Mesendoderm (in vitro differentiated cells): Measurements from ENCODE around the gene HTR3A. TPM values are rescaled to one million over a fixed set of nuclear protein-coding genes. Genes with fewer than 3 reads are reported as not detected.
"Not testable (repeated sequence)": the region's sequence is repeated elsewhere in the genome, so short reads cannot be mapped to it uniquely, and the experiment has no call there.

Experiments used
- DNase-seq: peaks from one replicate; pipeline ENCODE4 v3.0.0; 2013
- H2AK5ac ChIP-seq: 2 replicates; pipeline ENCODE4 v1.6.1; 2013; ENCODE audit warnings: low read length, inconsistent platforms
- H2BK120ac ChIP-seq: 2 replicates; pipeline ENCODE4 v1.6.1; 2013; ENCODE audit warnings: low read depth, mild to moderate bottlenecking, low read length, moderate library complexity, mixed read lengths
- H2BK15ac ChIP-seq: replicated peaks from 2 replicates; pipeline ENCODE4 v1.6.1; 2013; ENCODE audit warnings: low read depth, mild to moderate bottlenecking, moderate library complexity
- H2BK5ac ChIP-seq: 2 replicates; pipeline ENCODE4 v1.6.1; 2013; ENCODE audit warnings: low read length, inconsistent platforms
- H3K18ac ChIP-seq: 2 replicates; pipeline ENCODE4 v1.6.1; 2013; ENCODE audit warnings: mild to moderate bottlenecking, low read length, mixed read lengths
- H3K23ac ChIP-seq: one replicate; pipeline ENCODE4 v1.6.1; 2013; ENCODE audit warnings: low read length
- H3K27ac ChIP-seq: 2 replicates; pipeline ENCODE4 v1.5.1; 2013; ENCODE audit warnings: low read depth, mild to moderate bottlenecking, inconsistent platforms, low read length, moderate library complexity
- H3K27me3 ChIP-seq: 2 replicates; pipeline ENCODE4 v1.6.1; 2013; ENCODE audit warnings: low read length, control low read depth, mild to moderate bottlenecking, inconsistent platforms; ENCODE audit not compliant: insufficient read depth, poor library complexity
- H3K36me3 ChIP-seq: 2 replicates; pipeline ENCODE4 v1.6.1; 2013; ENCODE audit warnings: low read length, inconsistent platforms; ENCODE audit not compliant: control insufficient read depth, insufficient read depth
- H3K4ac ChIP-seq: one replicate; pipeline ENCODE4 v1.6.1; 2013; ENCODE audit warnings: low read depth, mild to moderate bottlenecking, low read length, moderate library complexity
- H3K4me1 ChIP-seq: 2 replicates; pipeline ENCODE4 v1.6.1; 2013; ENCODE audit warnings: low read depth, low read length, inconsistent platforms; ENCODE audit not compliant: control insufficient read depth
- H3K4me2 ChIP-seq: 2 replicates; pipeline ENCODE4 v1.6.1; 2013; ENCODE audit warnings: low read length
- H3K4me3 ChIP-seq: 2 replicates; pipeline ENCODE4 v1.5.1; 2013; ENCODE audit warnings: mild to moderate bottlenecking, low read length
- H3K56ac ChIP-seq: one replicate; pipeline ENCODE4 v1.6.1; 2013; ENCODE audit warnings: low read length
- H3K79me1 ChIP-seq: 2 replicates; pipeline ENCODE4 v1.6.1; 2013; ENCODE audit warnings: low read length, inconsistent platforms
- H3K79me2 ChIP-seq: 2 replicates; pipeline ENCODE4 v1.6.1; 2013; ENCODE audit warnings: mild to moderate bottlenecking, low read length; ENCODE audit not compliant: control insufficient read depth, insufficient read depth
- H3K9ac ChIP-seq: 2 replicates; pipeline ENCODE4 v1.6.1; 2013; ENCODE audit warnings: low read length, inconsistent platforms
- H4K5ac ChIP-seq: one replicate; pipeline ENCODE4 v1.6.1; 2013; ENCODE audit warnings: low read length
- H4K8ac ChIP-seq: one replicate; pipeline ENCODE4 v1.6.1; 2013; ENCODE audit warnings: low read depth, mild to moderate bottlenecking, control low read depth, low read length, moderate library complexity
- WGBS: extraction: QIAGEN DNeasy Blood & Tissue Kit; methylation state at CpG from one replicate; pipeline ENCODE4 v1.1.7; 2013; ENCODE audit warnings: low lambda C conversion rate, missing lambda C conversion rate; ENCODE audit not compliant: insufficient coverage; ENCODE audit errors: extremely low coverage; 5-methylcytosine and 5-hydroxymethylcytosine counted together
- polyA plus RNA-seq, 2 experiments: library from polyadenylated mRNA; stranded (reverse); fragments of 200-250 nt; gene quantifications; one replicate each; pipeline ENCODE4 v1.2.3, GENCODE V29; 2013

Gene HTR3A
- 1.6 TPM for polyA plus RNA-seq (2013, experiment 1 of 2)
- polyA plus RNA-seq (2013, experiment 2 of 2): 1.7 TPM

DNA sequence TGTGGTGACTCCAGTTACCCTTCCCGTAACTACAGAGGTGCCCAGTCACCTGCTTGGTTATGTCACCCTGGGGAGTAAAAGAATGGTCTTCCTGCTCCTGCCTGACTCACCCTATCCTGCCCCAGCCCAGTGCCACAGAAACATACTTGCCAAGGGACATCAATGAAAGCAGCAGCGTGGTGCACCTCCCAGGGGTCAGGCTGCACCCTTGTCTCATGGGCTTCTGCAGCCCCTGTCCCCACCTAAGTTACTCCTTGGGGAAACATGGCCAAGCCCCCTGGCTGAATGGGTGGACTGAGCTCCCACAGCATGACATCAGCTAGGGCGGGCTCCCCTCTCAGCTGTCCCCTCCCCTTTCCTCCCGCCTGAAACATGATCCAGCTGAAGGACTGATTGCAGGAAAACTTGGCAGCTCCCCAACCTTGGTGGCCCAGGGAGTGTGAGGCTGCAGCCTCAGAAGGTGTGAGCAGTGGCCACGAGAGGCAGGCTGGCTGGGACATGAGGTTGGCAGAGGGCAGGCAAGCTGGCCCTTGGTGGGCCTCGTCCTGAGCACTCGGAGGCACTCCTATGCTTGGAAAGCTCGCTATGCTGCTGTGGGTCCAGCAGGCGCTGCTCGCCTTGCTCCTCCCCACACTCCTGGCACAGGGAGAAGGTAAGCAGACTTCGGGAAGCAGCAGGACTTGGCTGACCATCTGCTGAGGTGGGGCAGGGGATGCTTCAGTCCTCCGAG is at the start of gene HTR3A:
HTR3A (plus strand) TSS at position 368 of the 730 bp plus-strand sequence; CDS start at position 586, 218 bp downstream.
- H2BK15ac ChIP-seq: no peak within 1 kb of the TSS
- no peaks in the 10 kb centered on the region for H3K36me3 ChIP-seq
- H3K9ac ChIP-seq: peak within 1 kb of the TSS; percentile 35
- no peak within 1 kb of the TSS for H3K4ac ChIP-seq
- no peaks in the 10 kb centered on the region for H3K79me1 ChIP-seq
- H3K4me3 ChIP-seq: no peak within 1 kb of the TSS
- no peak within 1 kb of the TSS for H3K18ac ChIP-seq
- H2AK5ac ChIP-seq: no peak within 1 kb of the TSS
- H3K4me1 ChIP-seq: peaks cover 4% of the 10 kb centered on the region
- H3K27me3 ChIP-seq: no peaks in the 10 kb centered on the region
- H3K56ac ChIP-seq: peak within 1 kb of the TSS; percentile 45
- no peak within 1 kb of the TSS for H2BK5ac ChIP-seq
- no peak within 1 kb of the TSS for H2BK120ac ChIP-seq
- H3K23ac ChIP-seq: peak within 1 kb of the TSS; percentile 1
- WGBS: no CpG with 5 or more reads among the region's 12 CpGs
- H3K79me2 ChIP-seq: no peaks in the 10 kb centered on the region
- H4K5ac ChIP-seq: no peak within 1 kb of the TSS
- H3K27ac ChIP-seq: no peak within 1 kb of the TSS
- peak; percentile 89 for DNase-seq
- H4K8ac ChIP-seq: no peak within 1 kb of the TSS
- peak within 1 kb of the TSS; percentile 17 for H3K4me2 ChIP-seq

DNA sequence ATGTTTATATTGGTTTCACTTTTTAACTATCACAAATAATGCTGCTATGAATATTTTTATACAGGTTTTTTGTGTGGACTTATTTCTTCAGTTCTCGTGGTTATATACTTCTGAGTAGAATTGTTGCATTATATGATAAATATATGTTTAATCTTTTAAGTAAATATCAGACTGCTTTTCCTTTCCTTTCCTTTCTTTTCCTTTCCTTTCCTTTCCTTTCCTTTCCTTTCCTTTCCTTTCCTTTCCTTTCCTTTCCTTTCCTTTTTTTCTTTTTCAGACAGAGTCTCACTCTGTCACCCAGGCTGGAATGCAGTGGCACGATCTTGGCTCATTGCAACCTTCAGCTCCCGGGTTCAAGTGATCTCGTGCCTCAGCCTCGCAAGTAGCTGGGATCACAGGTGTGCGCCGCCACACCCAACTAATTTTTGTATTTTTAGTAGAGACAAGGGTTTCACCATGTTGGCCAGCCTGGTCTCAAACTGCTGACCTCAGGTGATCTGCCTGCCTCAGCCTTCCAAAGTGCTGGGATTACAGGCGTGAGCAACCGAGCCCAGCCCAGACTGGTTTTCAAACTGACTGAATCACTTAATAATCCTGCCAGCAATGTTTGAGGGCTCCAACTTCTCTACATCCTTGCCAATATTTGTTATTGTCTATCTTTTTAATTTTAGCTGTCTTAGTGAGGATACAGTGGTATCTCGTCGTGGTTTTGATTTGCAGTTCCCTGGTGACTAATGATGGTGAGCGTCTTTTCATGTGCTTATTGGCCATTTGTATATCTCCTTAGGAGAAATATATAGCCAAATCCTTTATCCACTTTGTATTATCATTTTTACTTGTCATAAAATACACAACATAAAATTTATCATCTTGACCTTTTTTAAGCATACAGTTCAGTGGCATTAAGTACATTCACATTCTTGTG is 48.4 kb upstream of the HTR3A start:
- DNase-seq: no peak
- no peak overlapping the region for H3K4me3 ChIP-seq
- no peak overlapping the region for H3K4me2 ChIP-seq
- H2BK15ac ChIP-seq: no peak overlapping the region
- no peak overlapping the region for H4K5ac ChIP-seq
- H3K79me1 ChIP-seq: no peaks in the 10 kb centered on the region
- no peak overlapping the region for H2BK5ac ChIP-seq
- H2AK5ac ChIP-seq: no peak overlapping the region
- no peaks in the 10 kb centered on the region for H3K79me2 ChIP-seq
- no peaks in the 10 kb centered on the region for H3K4me1 ChIP-seq
- no peak overlapping the region for H3K23ac ChIP-seq
- no peak overlapping the region for H3K9ac ChIP-seq
- H3K18ac ChIP-seq: no peak overlapping the region
- H3K4ac ChIP-seq: no peak overlapping the region
- no peak overlapping the region for H4K8ac ChIP-seq
- no CpG with 5 or more reads among the region's 12 CpGs for WGBS
- H3K56ac ChIP-seq: no peak overlapping the region
- no peaks in the 10 kb centered on the region for H3K36me3 ChIP-seq
- H3K27me3 ChIP-seq: no peaks in the 10 kb centered on the region
- H2BK120ac ChIP-seq: no peak overlapping the region
- no peak overlapping the region for H3K27ac ChIP-seq

- no peak overlapping the region for H2AK5ac ChIP-seq
- no peak overlapping the region for H3K4me3 ChIP-seq
- no peaks in the 10 kb centered on the region for H3K4me1 ChIP-seq
- H3K36me3 ChIP-seq: no peaks in the 10 kb centered on the region
- no peak overlapping the region for H3K56ac ChIP-seq
- no peak overlapping the region for H4K5ac ChIP-seq
- no peak overlapping the region for H3K27ac ChIP-seq
- H3K18ac ChIP-seq: no peak overlapping the region
- no peak overlapping the region for H3K4me2 ChIP-seq
- DNase-seq: no peak
- H3K23ac ChIP-seq: no peak overlapping the region
- no peaks in the 10 kb centered on the region for H3K79me2 ChIP-seq
- H2BK120ac ChIP-seq: no peak overlapping the region
- H2BK5ac ChIP-seq: no peak overlapping the region
- WGBS: no CpG with 5 or more reads among the region's 5 CpGs
- no peaks in the 10 kb centered on the region for H3K79me1 ChIP-seq
- no peaks in the 10 kb centered on the region for H3K27me3 ChIP-seq
- H2BK15ac ChIP-seq: no peak overlapping the region
- H3K4ac ChIP-seq: no peak overlapping the region
- H4K8ac ChIP-seq: no peak overlapping the region
- H3K9ac ChIP-seq: no peak overlapping the region
Measured at GRCh38 chr11:113928311-113928710, 46.6 kb upstream of the HTR3A start.

DNA sequence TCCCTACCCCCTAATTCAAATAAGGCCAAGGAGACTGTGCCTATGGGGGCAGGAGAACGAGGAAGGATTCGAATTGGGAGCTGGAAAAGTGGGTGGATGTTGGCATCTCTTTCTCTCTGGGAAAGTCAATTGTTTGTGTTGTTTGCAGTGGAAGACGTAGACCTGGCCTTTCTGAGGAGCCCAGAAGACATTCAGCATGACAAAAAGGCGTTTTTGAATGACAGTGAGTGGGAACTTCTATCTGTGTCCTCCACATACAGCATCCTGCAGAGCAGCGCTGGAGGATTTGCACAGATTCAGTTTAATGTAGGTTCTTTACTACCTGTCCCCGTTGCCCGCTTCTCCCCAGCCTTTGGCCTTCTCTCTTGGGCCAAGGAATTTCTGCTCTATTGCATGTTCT is 42.1 kb upstream of the HTR3A start:
- Histone ChIP-seq H2BK120ac (no peak overlapping the region), H4K8ac (no peak overlapping the region), H3K36me3 (no peaks in the 10 kb centered on the region), H2BK15ac (no peak overlapping the region), H2AK5ac (no peak overlapping the region), H3K4me2 (no peak overlapping the region), H3K79me1 (no peaks in the 10 kb centered on the region), H3K9ac (no peak overlapping the region), H3K23ac (no peak overlapping the region), H3K4me3 (no peak overlapping the region), H3K4ac (no peak overlapping the region), H2BK5ac (no peak overlapping the region), H3K79me2 (no peaks in the 10 kb centered on the region), H3K4me1 (no peaks in the 10 kb centered on the region), H3K27ac (no peak overlapping the region), H3K27me3 (no peaks in the 10 kb centered on the region), H4K5ac (no peak overlapping the region), H3K18ac (no peak overlapping the region), H3K56ac (no peak overlapping the region)
- no CpG with 5 or more reads among the region's 7 CpGs for WGBS
- no peak for DNase-seq

DNA sequence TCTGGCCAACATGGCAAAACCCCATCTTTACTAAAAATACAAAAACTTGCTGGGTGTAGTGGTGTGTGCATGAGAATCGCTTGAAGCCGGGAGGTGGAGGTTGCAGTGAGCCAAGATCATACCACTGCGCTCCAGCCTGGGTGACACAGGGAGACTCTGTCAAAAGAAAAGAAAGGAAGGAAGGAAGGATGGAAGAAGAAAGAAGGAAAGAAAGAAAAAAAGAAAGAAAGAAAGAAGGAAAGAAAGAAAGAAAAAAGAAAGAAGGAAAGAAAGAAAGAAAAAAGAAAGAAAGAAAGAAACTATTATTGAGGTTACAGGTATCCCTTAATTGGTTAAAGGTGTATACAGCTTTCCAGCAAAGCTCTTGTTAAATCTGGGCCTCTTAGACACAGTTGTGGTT is 40.7 kb upstream of the HTR3A start:
- not testable (repeated sequence) for H2BK120ac ChIP-seq, H3K9ac ChIP-seq, H3K79me1 ChIP-seq, H3K27me3 ChIP-seq, DNase-seq, H3K4me3 ChIP-seq, H3K79me2 ChIP-seq, H3K4me2 ChIP-seq, H2BK5ac ChIP-seq, H4K5ac ChIP-seq, H3K4me1 ChIP-seq, H3K27ac ChIP-seq, H2BK15ac ChIP-seq, H2AK5ac ChIP-seq, H3K18ac ChIP-seq, H3K4ac ChIP-seq, H3K23ac ChIP-seq, H3K56ac ChIP-seq, H3K36me3 ChIP-seq, H4K8ac ChIP-seq
- no CpG with 5 or more reads among the region's 3 CpGs for WGBS
